Ammon's horn (tissue), 1 donor: Measurements from ENCODE around the gene MACROH2A2.
"Not testable (repeated sequence)": the region's sequence is repeated elsewhere in the genome, so short reads cannot be mapped to it uniquely, and the experiment has no call there.

Source experiments
- DNase-seq: peaks from one replicate; pipeline ENCODE4 v3.0.0-alpha.2; 2016; ENCODE audit warnings: low spot score

Gene MACROH2A2

GRCh38 chr10:70067586-70067985, 14.9 kb downstream of the MACROH2A2 start:
- no peak for DNase-seq

- no peak for DNase-seq
Observed at GRCh38 chr10:70068925-70069324, 16.3 kb downstream of the MACROH2A2 start.

GRCh38 chr10:70069346-70069745, 16.7 kb downstream of the MACROH2A2 start:
- no peak for DNase-seq

- DNase-seq, result no peak
Observed at GRCh38 chr10:70070834-70071233, 18.2 kb downstream of the MACROH2A2 start.

GRCh38 chr10:70074165-70074564, 21.5 kb downstream of the MACROH2A2 start:
- no peak for DNase-seq

DNA sequence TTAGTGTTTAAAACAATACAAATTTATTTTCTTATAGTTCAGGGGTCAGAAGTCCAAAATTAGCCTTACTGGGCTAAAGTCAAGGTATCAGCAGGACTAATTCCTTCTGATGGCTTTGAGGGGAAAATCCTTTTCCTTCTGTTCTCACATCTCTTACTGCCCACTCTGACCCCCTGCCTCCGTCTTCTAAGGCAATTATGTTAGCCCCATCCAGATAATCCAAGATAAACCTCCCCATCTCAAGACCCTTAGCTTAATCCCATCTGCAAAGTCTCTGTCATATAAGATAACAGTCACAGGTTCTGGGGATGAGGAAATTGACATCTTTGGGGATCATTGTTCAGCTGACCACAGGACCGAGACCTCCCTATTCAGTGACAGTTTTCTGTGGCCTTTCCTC, 22.3 kb downstream of the MACROH2A2 start:
- no peak for DNase-seq

DNA sequence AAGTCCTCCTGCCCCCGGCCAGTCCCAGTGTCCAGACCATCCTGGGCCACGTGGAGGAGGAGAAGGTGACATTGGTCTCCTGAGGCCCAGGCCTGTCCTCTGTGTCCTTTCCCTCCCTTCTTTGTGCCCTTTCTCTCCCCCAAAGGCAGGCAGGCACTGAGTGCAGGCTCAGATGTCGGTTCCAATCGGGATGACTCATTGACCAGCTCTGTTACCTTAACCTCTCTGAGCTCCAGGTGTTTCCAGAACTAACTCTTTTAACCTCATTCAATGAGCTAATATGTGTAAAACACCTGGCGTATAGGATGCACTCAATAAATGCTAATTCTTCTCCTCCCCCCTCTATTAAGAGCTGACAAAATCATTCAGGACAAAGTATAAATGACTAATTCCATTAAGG, 25.7 kb downstream of the MACROH2A2 start:
- DNase-seq, result no peak

DNA sequence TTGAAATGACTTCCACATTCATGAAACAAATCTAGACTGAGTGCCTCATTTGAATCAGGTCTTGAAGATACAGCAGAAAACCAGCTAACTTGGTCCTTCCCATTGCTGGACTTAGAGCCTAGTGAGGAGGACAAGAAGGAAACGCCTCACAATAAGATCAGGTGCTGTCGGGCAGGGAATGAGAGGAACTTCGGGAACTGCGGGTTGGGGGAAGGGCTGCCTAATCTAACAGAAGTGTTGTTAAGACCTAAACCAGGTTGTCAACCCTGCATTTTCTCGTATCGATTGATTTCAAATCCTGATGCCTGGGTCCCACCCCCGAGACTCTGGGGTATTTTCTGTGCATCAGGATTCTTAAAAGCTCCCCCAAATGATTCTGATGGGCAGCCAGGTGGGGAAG, 26.3 kb downstream of the MACROH2A2 start:
- no peak for DNase-seq

DNA sequence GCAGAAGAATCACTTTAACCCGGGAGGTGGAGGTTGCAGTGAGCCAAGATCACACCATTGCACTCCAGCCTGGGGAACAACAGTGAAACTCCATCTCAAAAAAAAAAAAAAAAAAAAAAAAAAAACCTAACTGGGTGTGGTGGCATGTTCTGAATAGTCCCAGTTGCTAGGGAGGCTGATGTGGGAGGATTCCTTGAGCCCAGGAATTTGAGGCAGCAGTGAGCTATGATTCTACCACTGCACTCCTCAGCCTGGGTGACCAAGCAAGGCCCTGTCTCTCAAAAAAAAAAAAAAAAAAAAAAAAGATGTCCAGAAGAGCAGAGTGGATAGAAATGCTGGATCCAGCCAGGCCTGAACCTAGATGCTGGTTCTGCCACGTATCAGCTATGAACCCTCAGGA, 28.1 kb downstream of the MACROH2A2 start:
- not testable (repeated sequence) for DNase-seq

- DNase-seq, result no peak
Observed at GRCh38 chr10:70084189-70084588, 31.5 kb downstream of the MACROH2A2 start.

GRCh38 chr10:70085975-70086613, 33.4 kb downstream of the MACROH2A2 start:
- no peak for DNase-seq

- DNase-seq, result no peak
Observed at GRCh38 chr10:70087616-70088307, 35.1 kb downstream of the MACROH2A2 start.

DNA sequence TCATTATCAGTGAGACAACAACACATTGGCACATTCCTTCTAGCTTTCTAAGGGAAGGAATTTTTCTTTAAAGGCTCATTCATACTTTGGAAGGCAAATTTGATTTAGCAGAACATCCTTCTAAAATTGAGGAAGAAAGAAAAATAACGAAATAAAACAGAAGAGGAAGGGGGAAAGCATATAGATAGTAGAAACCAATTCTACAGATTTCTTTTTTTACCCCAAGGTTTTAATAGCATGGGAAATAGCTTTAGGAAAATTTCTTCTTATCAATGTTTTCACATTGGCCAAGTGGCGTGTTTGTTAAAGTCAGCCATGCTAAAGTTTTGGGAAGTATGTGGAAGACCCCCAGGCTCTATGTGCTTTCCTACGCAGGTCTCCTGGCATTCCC, 35.7 kb downstream of the MACROH2A2 start:
- no peak for DNase-seq

GRCh38 chr10:70090013-70090412, 37.4 kb downstream of the MACROH2A2 start:
- no peak for DNase-seq

GRCh38 chr10:70090951-70091350, 38.3 kb downstream of the MACROH2A2 start:
- no peak for DNase-seq

GRCh38 chr10:70092389-70092718, 39.7 kb downstream of the MACROH2A2 start:
- no peak for DNase-seq

DNA sequence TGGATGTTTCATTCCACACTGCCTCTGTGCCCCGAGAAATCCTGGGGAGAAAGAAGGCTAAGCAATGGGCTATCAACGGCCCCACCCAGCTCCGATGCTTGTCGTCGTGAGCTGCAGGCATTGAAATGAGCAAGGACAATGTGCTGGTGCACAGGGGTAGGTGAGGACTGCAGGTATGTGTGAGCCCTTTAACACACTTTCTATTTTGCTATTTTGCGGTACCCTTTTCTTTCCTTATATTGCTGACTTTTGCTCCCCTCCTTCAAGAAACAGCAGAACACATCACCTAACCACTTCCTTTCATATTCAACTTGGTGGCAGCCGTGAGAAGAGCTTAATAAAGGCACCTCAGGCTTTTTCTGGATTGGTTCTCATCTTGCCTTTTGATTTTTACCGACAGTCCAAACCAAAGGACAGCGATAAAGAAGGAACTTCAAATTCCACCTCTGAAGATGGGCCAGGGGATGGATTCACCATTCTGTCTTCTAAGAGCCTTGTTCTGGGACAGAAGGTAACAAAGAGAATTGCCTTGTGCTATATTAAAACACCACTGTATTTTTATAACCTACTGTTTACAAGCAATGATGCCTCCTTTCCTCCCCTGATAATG, 40.8 kb downstream of the MACROH2A2 start:
- no peak for DNase-seq

- DNase-seq, result no peak
Observed at GRCh38 chr10:70094250-70094649, 41.6 kb downstream of the MACROH2A2 start.

GRCh38 chr10:70096016-70096704, 43.5 kb downstream of the MACROH2A2 start:
- no peak for DNase-seq

DNA sequence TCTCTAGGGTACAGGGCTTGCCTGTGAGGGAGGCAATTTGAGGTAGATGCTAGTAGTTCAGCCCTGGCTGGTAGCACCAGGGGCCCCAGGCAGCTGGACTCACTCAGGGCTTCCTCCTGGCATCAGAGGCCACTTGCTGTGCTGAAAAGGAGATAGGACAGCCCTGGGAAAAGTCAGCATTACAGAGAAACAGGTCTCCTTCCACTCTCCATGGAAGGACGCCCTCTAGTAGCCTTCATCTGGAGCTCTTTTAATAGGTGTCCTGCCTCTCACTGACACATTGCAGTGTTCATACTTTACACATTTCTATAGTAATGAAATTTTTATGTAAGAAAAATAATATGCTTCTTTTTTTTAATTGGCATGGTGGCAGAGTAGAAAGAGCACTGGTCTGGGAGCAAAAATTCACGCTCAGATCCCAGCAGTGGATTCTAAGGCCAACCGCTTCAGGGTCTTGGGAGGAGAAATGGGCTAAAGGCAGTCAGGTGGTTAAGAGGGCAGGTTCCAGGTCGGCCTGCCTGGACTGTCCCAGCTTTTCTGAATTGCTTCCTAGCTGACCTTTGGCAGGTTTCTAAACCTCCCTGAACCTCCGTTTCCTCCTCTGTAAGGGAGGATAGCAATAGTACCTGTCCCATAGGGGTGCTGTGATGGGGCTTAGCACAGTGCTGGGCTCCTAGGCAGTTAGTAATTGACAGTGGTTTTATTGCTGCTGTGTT, 44.2 kb downstream of the MACROH2A2 start:
- DNase-seq, result no peak

GRCh38 chr10:70097459-70097858, 44.8 kb downstream of the MACROH2A2 start:
- DNase-seq, result no peak

- no peak for DNase-seq
Observed at GRCh38 chr10:70098271-70098670, 45.6 kb downstream of the MACROH2A2 start.
